Occipital lobe (tissue), 2 donors: ENCODE data around the gene LILRB1. TPM values are rescaled to one million over a fixed set of nuclear protein-coding genes. Genes with fewer than 3 reads are reported as not detected.
"Not testable (repeated sequence)": the region's sequence is repeated elsewhere in the genome, so short reads cannot be mapped to it uniquely, and the experiment has no call there.

Experiments
- DNase-seq: peaks from one replicate; lab custom pipeline; 2025; lab: John Stamatoyannopoulos, UW
- total RNA-seq: library from RNA; depleted of rRNA; stranded (reverse); fragments of >200 nt; gene quantifications from one replicate; pipeline ENCODE4 v1.2.3, GENCODE V29; 2014

The LILRB1 gene
- total RNA-seq, result not detected

- DNase-seq, result not testable (repeated sequence)
Observed at GRCh38 chr19:54630262-54630661, at the start of gene LILRB1. TSS of gene LILRB1 (plus strand) at chr19:54630484. CDS start at chr19:54631074, 590 bp downstream.

GRCh38 chr19:54586397-54586796, 43.9 kb upstream of the LILRB1 start:
- no peak for DNase-seq

GRCh38 chr19:54587026-54587425, 43.3 kb upstream of the LILRB1 start:
- no peak for DNase-seq

- DNase-seq, result not testable (repeated sequence)
Observed at GRCh38 chr19:54593445-54593844, 36.8 kb upstream of the LILRB1 start, which contains the start of gene LILRA1. TSS of gene LILRA1 (plus strand) at chr19:54593632. CDS start at chr19:54594245, 613 bp downstream.

GRCh38 chr19:54593931-54594626, 36.2 kb upstream of the LILRB1 start:
- DNase-seq, result not testable (repeated sequence)

DNA sequence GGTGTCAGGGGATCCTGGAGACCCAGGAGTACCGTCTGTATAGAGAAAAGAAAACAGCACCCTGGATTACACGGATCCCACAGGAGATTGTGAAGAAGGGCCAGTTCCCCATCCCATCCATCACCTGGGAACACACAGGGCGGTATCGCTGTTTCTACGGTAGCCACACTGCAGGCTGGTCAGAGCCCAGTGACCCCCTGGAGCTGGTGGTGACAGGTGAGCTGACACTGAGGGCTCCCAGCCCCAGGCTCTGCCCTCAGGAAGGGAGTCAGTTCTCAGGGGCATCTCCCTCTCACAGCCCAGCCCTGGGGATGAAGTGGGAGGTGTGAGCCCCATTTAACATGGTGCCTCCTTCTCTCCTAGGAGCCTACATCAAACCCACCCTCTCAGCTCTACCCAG, 35.5 kb upstream of the LILRB1 start:
- DNase-seq, result no peak

GRCh38 chr19:54595680-54596436, 34.4 kb upstream of the LILRB1 start:
- not testable (repeated sequence) for DNase-seq

DNA sequence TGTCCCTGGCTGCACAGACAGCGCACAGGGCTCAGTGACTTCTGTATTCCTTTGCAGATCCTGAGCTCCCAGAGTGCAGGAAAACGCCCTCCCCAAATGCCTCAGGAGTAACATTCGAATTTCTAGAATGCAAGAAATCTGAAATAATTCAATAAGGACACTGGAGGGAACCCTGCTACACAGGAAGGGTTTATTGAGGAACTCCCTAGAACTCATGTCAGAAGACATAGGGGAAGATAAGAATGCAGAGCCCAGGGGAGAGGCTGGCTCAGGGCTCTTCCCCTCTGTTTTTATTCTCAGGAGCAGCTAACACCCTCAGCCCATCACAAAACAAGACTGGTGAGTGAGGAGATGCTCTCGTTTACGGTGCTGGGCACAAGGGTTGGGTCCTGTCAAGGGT, 30.1 kb upstream of the LILRB1 start:
- DNase-seq, result no peak

DNA sequence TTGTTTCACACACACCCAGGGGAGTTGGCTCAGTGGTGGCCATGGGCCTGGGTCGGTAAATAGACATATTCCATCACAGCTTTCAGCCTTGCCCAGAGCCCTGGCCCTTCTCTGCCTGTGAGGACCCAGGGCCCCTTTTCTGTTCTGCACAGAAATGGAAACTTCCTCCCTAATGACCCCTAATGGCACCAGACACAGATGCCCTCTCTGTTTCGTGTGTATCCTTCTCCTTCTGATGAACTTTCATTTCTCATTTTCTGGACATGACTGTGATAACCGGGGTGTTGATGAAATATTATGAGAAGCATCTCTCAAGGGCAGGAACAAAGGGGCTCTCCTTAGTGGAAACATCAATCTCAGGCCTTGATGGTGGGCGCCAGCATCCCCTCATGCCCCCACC, 24.1 kb upstream of the LILRB1 start:
- no peak for DNase-seq

- no peak for DNase-seq
Observed at GRCh38 chr19:54606891-54607784, 23.1 kb upstream of the LILRB1 start.

DNA sequence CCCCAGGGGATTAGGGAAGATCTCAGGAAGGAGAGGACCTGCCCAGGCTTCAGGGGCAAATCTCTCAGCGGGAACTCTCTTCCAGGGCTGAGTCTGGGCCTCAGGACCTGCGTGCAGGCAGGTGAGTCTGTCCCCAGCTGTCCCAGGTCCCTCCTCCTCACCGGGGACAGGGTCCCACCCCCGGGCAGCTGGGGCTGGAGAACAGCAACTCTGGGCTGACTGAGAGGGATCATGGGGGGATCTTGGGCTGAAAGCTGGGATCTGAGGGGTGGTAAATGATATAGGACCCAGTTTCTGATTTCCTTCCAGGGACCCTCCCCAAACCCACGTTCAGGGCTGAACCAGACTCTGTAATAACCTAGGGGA, 22.5 kb upstream of the LILRB1 start:
- DNase-seq, result no peak

GRCh38 chr19:54608205-54608604, 22.1 kb upstream of the LILRB1 start:
- DNase-seq, result no peak

DNA sequence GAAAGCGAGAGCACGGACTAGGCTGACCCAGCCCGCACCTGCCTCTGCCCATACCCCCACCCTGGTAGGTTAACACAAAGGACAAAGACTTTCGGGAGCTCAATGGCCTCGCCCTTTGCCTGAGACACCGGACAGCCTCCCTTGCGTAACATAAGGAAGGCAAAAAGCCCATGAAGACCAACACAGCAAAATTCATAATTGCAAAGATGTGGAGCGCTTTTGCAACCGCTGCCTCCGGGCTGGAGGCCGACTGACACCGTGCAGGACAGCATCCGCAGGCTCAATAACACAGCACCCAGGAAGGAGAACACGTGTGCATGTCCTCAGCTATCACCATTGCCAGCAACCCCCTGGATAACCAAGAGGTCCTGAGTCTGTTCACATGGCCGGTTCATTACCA, 21.5 kb upstream of the LILRB1 start:
- no peak for DNase-seq

DNA sequence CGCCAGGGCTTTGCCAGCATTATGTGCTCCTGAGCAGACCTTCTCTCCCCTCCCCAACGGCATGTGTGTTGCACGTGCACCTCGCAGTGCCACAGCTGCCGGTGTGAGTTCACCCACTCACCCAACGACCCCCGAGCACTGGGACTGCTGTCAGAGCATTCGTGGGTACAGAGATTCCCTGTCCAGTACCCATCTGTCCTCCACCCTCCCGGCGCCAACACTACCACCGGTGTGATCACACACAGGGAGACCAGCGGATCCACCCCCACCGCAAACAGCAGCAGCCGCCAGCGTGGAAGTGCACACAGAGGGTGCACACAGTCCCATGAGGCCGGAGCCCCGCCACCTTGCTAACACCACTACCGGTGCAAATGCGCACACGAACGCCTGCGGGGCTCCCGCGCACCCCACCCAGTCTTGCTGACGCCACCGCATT, 20.9 kb upstream of the LILRB1 start:
- DNase-seq, result no peak

- no peak for DNase-seq
Observed at GRCh38 chr19:54612428-54612827, 17.9 kb upstream of the LILRB1 start.

DNA sequence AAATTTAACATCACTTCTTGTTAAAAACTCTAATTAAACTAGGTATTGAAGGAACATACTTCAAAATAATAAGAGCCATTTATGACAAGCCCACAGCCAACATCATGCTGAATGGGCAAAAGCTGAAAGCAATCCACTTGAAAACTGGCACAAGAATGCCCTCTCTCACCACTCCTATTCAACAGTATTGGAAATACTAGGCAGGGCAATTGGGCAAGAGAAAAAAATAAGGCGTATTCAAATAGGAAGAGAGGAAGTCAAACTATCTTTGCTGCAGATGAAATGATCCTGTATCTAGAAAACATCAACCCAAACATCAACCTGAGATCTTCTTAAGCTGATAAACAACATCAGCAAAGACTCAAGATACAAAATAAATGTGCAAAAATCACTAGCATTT, 15.6 kb upstream of the LILRB1 start:
- no peak for DNase-seq

- DNase-seq, result no peak
Observed at GRCh38 chr19:54616057-54616456, 14.2 kb upstream of the LILRB1 start.

- no peak for DNase-seq
Observed at GRCh38 chr19:54616821-54617560, 13.3 kb upstream of the LILRB1 start.

DNA sequence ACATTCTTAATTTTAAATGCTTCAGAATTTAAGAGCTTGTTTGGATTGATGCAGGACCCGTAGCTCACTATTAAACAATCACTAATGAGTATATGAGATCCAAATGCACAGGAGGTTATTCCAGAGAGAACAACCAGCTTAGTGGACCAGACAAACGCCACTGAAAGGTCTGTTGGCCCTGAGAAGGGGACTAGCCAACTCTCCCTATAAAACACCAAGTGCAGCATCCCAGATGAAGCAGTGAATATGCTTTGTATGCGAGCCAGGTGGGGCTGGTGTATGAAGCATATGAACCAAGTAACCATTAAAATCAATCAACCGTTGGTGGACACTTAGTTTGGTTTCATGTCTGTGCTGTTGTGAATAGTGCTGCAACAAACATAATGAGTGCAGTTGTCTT, 9.8 kb upstream of the LILRB1 start:
- no peak for DNase-seq

DNA sequence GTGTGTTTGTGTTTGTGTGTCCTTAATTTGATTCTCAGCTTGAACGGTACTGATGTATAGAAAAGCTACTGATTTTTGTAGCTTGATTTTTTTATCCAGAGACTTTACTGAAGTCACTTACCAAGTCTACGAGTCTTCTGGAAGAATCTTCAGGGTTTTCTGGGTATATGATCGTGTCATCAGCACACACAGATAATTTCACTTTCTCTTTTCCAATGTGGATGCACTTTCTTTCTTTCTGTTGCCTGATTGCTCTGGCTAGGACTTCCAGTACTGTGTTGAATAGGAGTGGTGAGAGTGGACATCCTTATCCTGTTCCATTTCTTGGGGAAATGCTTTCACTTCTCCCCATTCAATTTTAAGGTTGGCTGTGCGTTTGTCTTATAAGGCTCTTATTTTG, 7.9 kb upstream of the LILRB1 start:
- no peak for DNase-seq

GRCh38 chr19:54624234-54624633, 6.0 kb upstream of the LILRB1 start:
- not testable (repeated sequence) for DNase-seq
